Prostate gland (tissue), 2 donors: Measurements from ENCODE around the gene ACCS.

Experiments used
- CTCF ChIP-seq, 4 experiments: fragments of 200-600 bp in 2 of 4; fragments of 450-650 bp in 2 of 4; sonication (generic) in 2 of 4; IDR thresholded peaks; 1 replicate in 3 of 4; 2 replicates in 1 of 4; pipeline ENCODE4 v1.5.1; 2016 to 2019; ENCODE audit warnings: antibody characterized with exemption in 4 of 4, mild to moderate bottlenecking in 2 of 4, moderate library complexity in 2 of 4
- POLR2A ChIP-seq: fragments of 450-650 bp; IDR thresholded peaks from one replicate; pipeline ENCODE4 v1.6.1; 2016; ENCODE audit warnings: antibody characterized with exemption, mild to moderate bottlenecking
- POLR2AphosphoS5 ChIP-seq: sonication (generic); formaldehyde crosslinking; IDR thresholded peaks from one replicate; pipeline ENCODE4 v1.6.1; 2017; ENCODE audit warnings: antibody characterized with exemption

DNA sequence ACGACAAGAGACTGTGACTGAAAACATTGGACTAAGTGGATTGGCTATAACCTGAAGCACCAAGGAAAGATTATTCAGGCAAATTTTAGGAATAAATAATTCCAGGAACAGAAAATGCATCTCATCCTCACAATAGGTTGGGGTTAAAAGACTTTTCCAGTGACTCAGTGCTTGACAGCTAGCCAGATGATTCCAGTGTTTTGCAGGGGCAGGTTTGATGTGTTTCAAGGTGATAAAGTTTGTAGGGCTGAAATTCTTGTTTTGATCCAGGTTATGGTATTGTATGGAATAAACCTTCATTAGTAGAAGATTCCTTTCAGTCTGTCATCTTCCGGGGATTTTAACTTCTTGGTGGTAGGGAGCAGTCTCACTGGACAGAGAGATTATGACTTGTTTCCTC lies 31.8 kb downstream of the ACCS start:
- TF ChIP-seq CTCF (IDR thresholded peaks at IDR 0.05) (no peak), POLR2A (no peak), POLR2AphosphoS5 (no peak)
